Fibroblast of mammary gland (primary cell): Measurements from ENCODE around the gene RPUSD1.

ENCODE experiments used
- DNase-seq: peaks from one replicate; pipeline ENCODE4 v3.0.0-alpha.2; 2010; ENCODE audit warnings: low read depth
- H3K4me3 ChIP-seq: 2 replicates; pipeline ENCODE4 v1.5.1; 2011; ENCODE audit warnings: low read depth, mild to moderate bottlenecking, low read length, moderate library complexity; ENCODE audit not compliant: control insufficient read depth
- CTCF ChIP-seq: conservative IDR thresholded peaks from 2 replicates; pipeline ENCODE4 v1.5.1; 2011; ENCODE audit warnings: low read depth, low read length, inconsistent platforms; ENCODE audit not compliant: control insufficient read depth, insufficient read depth

Gene RPUSD1

GRCh38 chr16:772959-773358, 15.2 kb downstream of the RPUSD1 start:
- no peak for TF ChIP-seq CTCF
- no peak for DNase-seq
- no peak overlapping the region for H3K4me3 ChIP-seq

- no peak for DNase-seq
- TF ChIP-seq CTCF, result no peak
- no peak overlapping the region for H3K4me3 ChIP-seq
Observed at GRCh38 chr16:770411-770810, 17.8 kb downstream of the RPUSD1 start.

- TF ChIP-seq CTCF, result no peak
- H3K4me3 ChIP-seq, result no peak overlapping the region
Observed at GRCh38 chr16:769934-770333, 18.2 kb downstream of the RPUSD1 start.

GRCh38 chr16:769184-769784, 18.9 kb downstream of the RPUSD1 start:
- TF ChIP-seq CTCF, result no peak

More at GRCh38 chr16:769934-770333, 18.2 kb downstream of the RPUSD1 start:
- no peak for DNase-seq

GRCh38 chr16:768428-768827, 19.8 kb downstream of the RPUSD1 start:
- no peak for TF ChIP-seq CTCF
- no peak for DNase-seq

More at GRCh38 chr16:769184-769784, 18.9 kb downstream of the RPUSD1 start:
- no peak overlapping the region for H3K4me3 ChIP-seq
- no peak for DNase-seq

GRCh38 chr16:767743-768235, 20.4 kb downstream of the RPUSD1 start:
- no peak for DNase-seq
- no peak for TF ChIP-seq CTCF
- H3K4me3 ChIP-seq, result no peak overlapping the region

More at GRCh38 chr16:768428-768827, 19.8 kb downstream of the RPUSD1 start:
- H3K4me3 ChIP-seq, result no peak overlapping the region
